BJ (cell line): Measurements from ENCODE around the gene ANO10. TPM values are rescaled to one million over a fixed set of nuclear protein-coding genes. Genes with fewer than 3 reads are reported as not detected.
"Not testable (repeated sequence)": the region's sequence is repeated elsewhere in the genome, so short reads cannot be mapped to it uniquely, and the experiment has no call there.

Experiments used
- CTCF ChIA-PET: fragments of 350-600 bp; formaldehyde crosslinking; extraction: SDS; loops from one replicate; lab custom pipeline; 2021; ENCODE audit warnings: antibody characterized with exemption, inconsistent platforms; lab: Yijun Ruan, JAX
- POLR2A ChIA-PET: fragments of 300-600 bp; sonication (Branson Sonifier 250); formaldehyde crosslinking; extraction: SDS; loops from one replicate; lab custom pipeline; 2021; ENCODE audit warnings: antibody characterized with exemption; lab: Charles Lee
- DNase-seq: peaks from one replicate; pipeline ENCODE4 v3.0.0-alpha.2; 2011; ENCODE audit warnings: low read depth
- H3K27me3 ChIP-seq: 2 replicates; pipeline ENCODE4 v1.6.0; 2011; ENCODE audit warnings: low read length; ENCODE audit not compliant: control insufficient read depth, insufficient read depth
- H3K36me3 ChIP-seq: 2 replicates; pipeline ENCODE4 v1.5.1; 2011; ENCODE audit warnings: low read length; ENCODE audit not compliant: control insufficient read depth, insufficient read depth
- H3K4me3 ChIP-seq: 2 replicates; pipeline ENCODE4 v1.5.1; 2011; ENCODE audit warnings: low read depth, mild to moderate bottlenecking, control low read depth, low read length
- polyA plus RNA-seq: library from polyadenylated mRNA; depleted of rRNA; stranded (reverse); fragments of >200 nt; gene quantifications from 2 replicates; pipeline ENCODE4 v1.2.3, GENCODE V29; 2011
- TF ChIP-seq, protein P1 (sequence below): IDR thresholded peaks from 2 replicates; pipeline ENCODE4 v1.5.1; 2011; ENCODE audit warnings: low read depth, mild to moderate bottlenecking, control low read depth, inconsistent platforms, low read length, moderate library complexity; ENCODE audit not compliant: insufficient read depth

The ANO10 gene
- polyA plus RNA-seq, 1 experiment = 36.6 TPM

DNA sequence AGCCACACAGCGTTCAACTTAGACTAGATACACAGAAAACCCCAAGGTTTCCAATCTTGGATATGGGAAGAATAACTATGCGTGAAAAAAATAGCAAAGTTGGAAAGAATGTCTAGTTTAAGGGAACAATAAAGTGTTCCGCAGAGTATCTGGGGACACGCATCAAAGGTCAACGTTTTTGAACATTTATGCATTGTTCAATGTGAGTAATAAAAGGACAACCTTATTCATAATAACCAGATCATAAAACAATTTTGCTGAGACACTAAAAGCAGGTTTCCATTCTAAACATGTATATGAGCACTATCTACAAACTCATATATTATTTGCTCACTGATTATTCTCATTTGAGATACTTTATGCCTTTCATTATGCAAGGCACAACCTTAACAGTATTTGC lies 7.8 kb downstream of the ANO10 start:
- peaks cover 1% of the 10 kb centered on the region; the same call in 1 of the 2 replicates for H3K36me3 ChIP-seq
- no peak for DNase-seq
- H3K4me3 ChIP-seq = no peak overlapping the region
- H3K27me3 ChIP-seq = no peaks in the 10 kb centered on the region
- ChIA-PET POLR2A (no interaction called here), CTCF (no interaction called here)
- TF ChIP-seq, protein P1, sequence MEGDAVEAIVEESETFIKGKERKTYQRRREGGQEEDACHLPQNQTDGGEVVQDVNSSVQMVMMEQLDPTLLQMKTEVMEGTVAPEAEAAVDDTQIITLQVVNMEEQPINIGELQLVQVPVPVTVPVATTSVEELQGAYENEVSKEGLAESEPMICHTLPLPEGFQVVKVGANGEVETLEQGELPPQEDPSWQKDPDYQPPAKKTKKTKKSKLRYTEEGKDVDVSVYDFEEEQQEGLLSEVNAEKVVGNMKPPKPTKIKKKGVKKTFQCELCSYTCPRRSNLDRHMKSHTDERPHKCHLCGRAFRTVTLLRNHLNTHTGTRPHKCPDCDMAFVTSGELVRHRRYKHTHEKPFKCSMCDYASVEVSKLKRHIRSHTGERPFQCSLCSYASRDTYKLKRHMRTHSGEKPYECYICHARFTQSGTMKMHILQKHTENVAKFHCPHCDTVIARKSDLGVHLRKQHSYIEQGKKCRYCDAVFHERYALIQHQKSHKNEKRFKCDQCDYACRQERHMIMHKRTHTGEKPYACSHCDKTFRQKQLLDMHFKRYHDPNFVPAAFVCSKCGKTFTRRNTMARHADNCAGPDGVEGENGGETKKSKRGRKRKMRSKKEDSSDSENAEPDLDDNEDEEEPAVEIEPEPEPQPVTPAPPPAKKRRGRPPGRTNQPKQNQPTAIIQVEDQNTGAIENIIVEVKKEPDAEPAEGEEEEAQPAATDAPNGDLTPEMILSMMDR = no peak

DNA sequence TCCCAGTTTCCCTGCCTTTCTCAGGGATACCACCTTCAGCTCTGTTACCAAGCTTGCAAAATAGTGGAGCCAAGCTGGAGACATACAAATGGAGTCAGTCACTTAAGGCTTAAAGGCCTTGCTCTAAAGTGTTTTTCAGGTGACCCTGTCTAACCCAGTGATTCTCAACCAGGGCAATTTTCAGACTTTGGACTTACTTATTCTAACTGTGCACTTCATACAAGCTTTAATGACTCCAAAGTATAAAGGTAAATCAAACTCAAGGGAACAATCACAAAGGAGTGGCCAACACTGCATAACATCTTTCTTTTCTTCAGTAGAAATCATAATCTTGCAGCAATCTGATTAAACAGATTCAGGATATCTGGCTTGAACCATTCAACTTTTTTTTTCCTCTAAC lies 9.4 kb downstream of the ANO10 start:
- DNase-seq = no peak
- Histone ChIP-seq H3K36me3 (peaks cover 1% of the 10 kb centered on the region; the same call in 1 of the 2 replicates), H3K4me3 (no peak overlapping the region), H3K27me3 (no peaks in the 10 kb centered on the region)
- POLR2A ChIA-PET = no interaction called here
- TF ChIP-seq, protein P1 = no peak
- CTCF ChIA-PET = interaction anchor here (1.4 kb wide), 1 partner anchor 10 kb away, joined by 4 read pairs; no protein-coding TSS in a partner anchor

DNA sequence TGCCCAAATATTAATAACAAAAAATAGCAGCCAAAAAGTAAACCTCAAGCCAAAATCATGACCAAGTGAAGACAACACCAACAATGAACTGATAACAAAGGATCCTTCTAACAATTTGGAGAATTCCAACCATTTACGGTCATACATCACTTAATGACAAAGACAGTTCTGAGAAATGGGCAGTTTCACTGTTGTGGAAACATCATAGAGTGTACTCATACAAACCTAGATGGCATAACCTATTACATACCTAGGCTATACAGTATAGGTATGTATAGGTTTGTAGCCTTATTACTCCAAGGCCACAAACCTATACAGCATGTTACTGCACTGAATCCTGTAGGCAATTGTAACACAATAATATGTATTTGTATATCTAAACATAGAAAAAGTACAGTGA lies 12.4 kb downstream of the ANO10 start:
- TF ChIP-seq, protein P1 = no peak
- ChIA-PET CTCF (no interaction called here), POLR2A (no interaction called here)
- DNase-seq = no peak
- Histone ChIP-seq H3K4me3 (no peak overlapping the region), H3K36me3 (no peaks in the 10 kb centered on the region), H3K27me3 (no peaks in the 10 kb centered on the region)

DNA sequence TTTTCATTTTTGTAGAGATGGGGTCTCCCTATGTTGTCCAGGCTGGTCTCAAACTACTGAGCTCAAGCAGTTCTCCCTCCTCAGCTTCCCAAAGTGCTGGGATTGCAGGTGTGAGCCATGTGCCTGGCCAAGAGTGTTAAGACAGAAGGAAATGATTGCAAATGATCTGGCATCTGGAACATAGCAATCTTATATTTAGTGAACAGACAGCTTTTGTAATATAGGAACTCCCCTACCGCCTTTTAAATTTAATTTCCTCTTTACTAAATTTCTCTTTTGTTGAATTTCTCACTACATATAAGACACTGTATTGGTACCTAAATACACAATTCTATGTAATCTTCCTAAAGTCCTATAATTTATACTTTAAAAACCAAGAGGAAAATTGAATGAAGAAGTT lies 13.1 kb downstream of the ANO10 start:
- Histone ChIP-seq H3K27me3 (no peaks in the 10 kb centered on the region), H3K36me3 (no peaks in the 10 kb centered on the region), H3K4me3 (no peak overlapping the region)
- POLR2A ChIA-PET = no interaction called here
- TF ChIP-seq, protein P1 = no peak
- no peak for DNase-seq
- CTCF ChIA-PET = interaction anchor here (1.5 kb wide), 1 partner anchor 160 kb away, joined by 3 read pairs; no protein-coding TSS in a partner anchor

DNA sequence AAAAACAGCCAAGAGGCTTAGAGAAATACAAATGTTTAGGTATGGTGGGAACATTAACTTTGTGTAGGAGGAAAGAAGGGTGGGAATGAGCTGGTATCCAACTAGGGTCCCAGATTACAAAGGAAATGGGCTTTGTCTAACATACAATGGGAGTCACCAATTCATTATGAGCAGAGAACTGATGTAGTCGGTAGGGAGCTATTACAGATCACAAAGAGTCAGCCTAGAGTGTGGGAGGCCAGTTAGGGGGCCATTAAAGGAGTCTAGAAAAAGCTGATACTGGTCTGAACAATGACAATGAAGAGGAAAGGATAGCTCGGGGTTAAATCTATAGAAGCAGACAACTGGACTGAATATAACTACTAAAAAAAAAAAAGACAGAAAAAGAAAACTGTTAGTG lies 15.5 kb downstream of the ANO10 start:
- CTCF ChIA-PET = no interaction called here
- Histone ChIP-seq H3K36me3 (no peaks in the 10 kb centered on the region), H3K27me3 (no peaks in the 10 kb centered on the region), H3K4me3 (no peak overlapping the region)
- POLR2A ChIA-PET = no interaction called here
- DNase-seq = no peak
- TF ChIP-seq, protein P1 = no peak

DNA sequence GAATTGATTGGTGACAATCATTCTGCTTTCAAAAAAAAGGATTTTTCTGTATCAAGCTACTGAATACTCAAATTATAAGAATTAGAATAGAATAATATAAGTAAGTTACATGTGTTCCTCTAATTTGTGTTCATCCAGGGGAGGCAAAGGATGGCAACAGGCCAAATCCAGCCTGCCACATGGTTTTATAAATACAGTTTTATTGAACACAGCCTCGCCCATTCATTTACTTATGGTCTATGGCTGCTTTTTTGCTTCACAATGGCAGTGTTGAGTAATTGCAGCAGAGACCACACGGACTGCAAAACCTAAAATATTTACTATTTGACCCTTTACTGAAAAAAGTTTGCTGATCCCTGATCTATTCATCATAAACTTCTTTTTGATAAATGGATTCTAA lies 21.9 kb downstream of the ANO10 start:
- H3K4me3 ChIP-seq, DNase-seq, POLR2A ChIA-PET, H3K27me3 ChIP-seq, H3K36me3 ChIP-seq: not testable (repeated sequence)
- CTCF ChIA-PET = interaction anchor here (0.7 kb wide), 1 partner anchor 405 kb away, joined by 5 read pairs; no protein-coding TSS in a partner anchor
